HepG2 (cell line): Measurements from ENCODE around the gene CST3. TPM values are rescaled to one million over a fixed set of nuclear protein-coding genes. Genes with fewer than 3 reads are reported as not detected.

ENCODE experiments used
- BCLAF1 ChIP-seq: fragments of 450-650 bp; IDR thresholded peaks from 2 replicates; pipeline ENCODE4 v1.6.1; 2017; ENCODE audit warnings: mild to moderate bottlenecking
- ELF1 ChIP-seq: sonication (generic); formaldehyde crosslinking; IDR thresholded peaks from 2 replicates; pipeline ENCODE4 v1.4.0; 2020; ENCODE audit warnings: missing genetic modification reagents
- ESRRA ChIP-seq: sonication (generic); formaldehyde crosslinking; IDR thresholded peaks from 2 replicates; pipeline ENCODE4 v1.5.1; 2020; ENCODE audit warnings: mild to moderate bottlenecking, low read depth, missing genetic modification reagents
- FOXP4 ChIP-seq: sonication (generic); formaldehyde crosslinking; IDR thresholded peaks from 2 replicates; pipeline ENCODE4 v1.4.0; 2020; ENCODE audit warnings: missing genetic modification reagents
- IRF1 ChIP-seq: sonication (generic); formaldehyde crosslinking; IDR thresholded peaks from 2 replicates; pipeline ENCODE4 v1.4.0; 2020; ENCODE audit warnings: low read depth, mild to moderate bottlenecking, missing genetic modification reagents
- MAF1 ChIP-seq: sonication (generic); formaldehyde crosslinking; IDR thresholded peaks from 2 replicates; pipeline ENCODE4 v1.5.0; 2020; ENCODE audit warnings: missing genetic modification reagents, borderline replicate concordance
- MLXIP ChIP-seq: sonication (generic); formaldehyde crosslinking; IDR thresholded peaks from 2 replicates; pipeline ENCODE4 v1.9.0; 2021; ENCODE audit warnings: missing genetic modification reagents, borderline replicate concordance
- NR1H2 ChIP-seq: sonication (generic); formaldehyde crosslinking; IDR thresholded peaks from 2 replicates; pipeline ENCODE4 v1.8.1; 2022; ENCODE audit warnings: low read depth, missing genetic modification reagents, borderline replicate concordance
- PHF5A ChIP-seq: IDR thresholded peaks from one replicate; pipeline ENCODE4 v1.6.1; 2018; ENCODE audit warnings: low read depth, missing genetic modification reagents; ENCODE audit not compliant: unreplicated experiment
- PLRG1 ChIP-seq: fragments of 450-650 bp; conservative IDR thresholded peaks from 2 replicates; pipeline ENCODE4 v1.6.1; 2016
- PRDM10 ChIP-seq: sonication (generic); formaldehyde crosslinking; IDR thresholded peaks from 2 replicates; pipeline ENCODE4 v1.4.0; 2020; ENCODE audit warnings: low read depth, missing genetic modification reagents
- SYNCRIP ChIP-seq: fragments of 200-400 bp; formaldehyde crosslinking; IDR thresholded peaks from 2 replicates; pipeline ENCODE4 v1.6.1; 2018; ENCODE audit warnings: mild to moderate bottlenecking, low read depth, low read length; ENCODE audit not compliant: insufficient read depth
- ZNF136 ChIP-seq: sonication (generic); formaldehyde crosslinking; IDR thresholded peaks from 2 replicates; pipeline ENCODE4 v1.8.1; 2022; ENCODE audit warnings: low read depth, mild to moderate bottlenecking, moderate library complexity, missing genetic modification reagents
- ZNF205 ChIP-seq: IDR thresholded peaks from 2 replicates; pipeline ENCODE4 v1.6.1; 2018; ENCODE audit warnings: missing biosample characterization, missing genetic modification reagents
- ZNF431 ChIP-seq: sonication (generic); formaldehyde crosslinking; IDR thresholded peaks from 2 replicates; pipeline ENCODE4 v1.9.0; 2022; ENCODE audit warnings: missing genetic modification reagents, low read depth, mild to moderate bottlenecking, borderline replicate concordance
- ZNF670 ChIP-seq: sonication (generic); formaldehyde crosslinking; IDR thresholded peaks from 2 replicates; pipeline ENCODE4 v1.8.0; 2022; ENCODE audit warnings: mild to moderate bottlenecking, missing genetic modification reagents, borderline replicate concordance
- polyA plus RNA-seq, 8 experiments: library from polyadenylated mRNA; depleted of rRNA in 3 of 8; stranded (reverse) in 7 of 8; unstranded in 1 of 8; fragments of >200 nt; fragmentation: Illumina TruSeq in 4 of 8; extraction: Trizol in 4 of 8; gene quantifications; 2 replicates each; pipeline versions ENCODE4 v1.2.1 to v1.2.3, GENCODE V29; 2011 to 2016; ENCODE audit warnings: low read depth in 4 of 8, missing spikeins in 1 of 8, mixed read lengths in 1 of 8; ENCODE audit not compliant: insufficient read depth in 1 of 8
- total RNA-seq, 5 experiments: library from RNA; depleted of rRNA; stranded (reverse); fragments of >200 nt; fragmentation: Illumina TruSeq; extraction: Trizol; gene quantifications; 2 replicates each; pipeline ENCODE4 v1.2.3, GENCODE V29; 2016; ENCODE audit warnings: low read depth in 1 of 5

CST3 gene
- total and polyA plus RNA-seq, 2 of the 13 experiments (the other 11 are each of a cell fraction or from before 2014, with no cell fraction given), result 690 to 1,005 TPM

- TF ChIP-seq BCLAF1 (no peak), ZNF136 (no peak), ESRRA (no peak), ZNF205 (no peak), IRF1 (CRISPR knock-in tag) (no peak), ZNF670 (CRISPR knock-in tag) (no peak), SYNCRIP (no peak), PRDM10 (no peak), PHF5A (CRISPR knock-in tag) (no peak), ELF1 (no peak), FOXP4 (CRISPR knock-in tag) (no peak), PLRG1 (no peak), ZNF431 (CRISPR knock-in tag) (no peak), NR1H2 (CRISPR knock-in tag) (no peak), MLXIP (CRISPR knock-in tag) (no peak), MAF1 (no peak)
Measured at GRCh38 chr20:23622839-23623343, 14.9 kb downstream of the CST3 start (continued).
